ENCODE measurements around the gene HS6ST1.
"Not testable (repeated sequence)": the region's sequence is repeated elsewhere in the genome, so short reads cannot be mapped to it uniquely, and the experiment has no call there.

Gene HS6ST1

GRCh38 chr2:128263902-128264331 is 54.8 kb downstream of the HS6ST1 start:
- no peak overlapping the region for H3K4me3 Mint-ChIP-seq
- H3K27ac Mint-ChIP-seq, result no peak overlapping the region
- no peaks in the 10 kb centered on the region for H3K9me3 Mint-ChIP-seq

GRCh38 chr2:128262315-128263253 is 56.1 kb downstream of the HS6ST1 start:
- H3K4me1 Mint-ChIP-seq (ENCODE audit: low read depth), result no peaks in the 10 kb centered on the region
- H3K27ac Mint-ChIP-seq, result no peak overlapping the region
- H3K4me3 Mint-ChIP-seq, result no peak overlapping the region
- no peaks in the 10 kb centered on the region for H3K36me3 Mint-ChIP-seq (ENCODE audit: low read depth)
- H3K27me3 Mint-ChIP-seq (ENCODE audit: low read depth), result peaks cover under 1% of the 10 kb centered on the region
- no peaks in the 10 kb centered on the region for H3K9me3 Mint-ChIP-seq

More at GRCh38 chr2:128263902-128264331, 54.8 kb downstream of the HS6ST1 start:
- no peaks in the 10 kb centered on the region for H3K4me1 Mint-ChIP-seq (ENCODE audit: low read depth)
- H3K36me3 Mint-ChIP-seq (ENCODE audit: low read depth), result no peaks in the 10 kb centered on the region
- no peaks in the 10 kb centered on the region for H3K27me3 Mint-ChIP-seq (ENCODE audit: low read depth)

- no peaks in the 10 kb centered on the region for H3K4me1 Mint-ChIP-seq (ENCODE audit: low read depth)
These were observed 57.2 kb downstream of the HS6ST1 start for GRCh38 chr2:128261245-128262128.

GRCh38 chr2:128260239-128261138 is 58.2 kb downstream of the HS6ST1 start:
- H3K4me3 Mint-ChIP-seq, result no peak overlapping the region
- no peak overlapping the region for H3K27ac Mint-ChIP-seq
- no peaks in the 10 kb centered on the region for H3K4me1 Mint-ChIP-seq (ENCODE audit: low read depth)
- no peaks in the 10 kb centered on the region for H3K9me3 Mint-ChIP-seq
- H3K36me3 Mint-ChIP-seq (ENCODE audit: low read depth), result no peaks in the 10 kb centered on the region
- H3K27me3 Mint-ChIP-seq (ENCODE audit: low read depth), result peaks cover 13% of the 10 kb centered on the region

More at GRCh38 chr2:128261245-128262128, 57.2 kb downstream of the HS6ST1 start:
- Mint-ChIP-seq H3K27ac (no peak overlapping the region), H3K27me3 (ENCODE audit: low read depth) (peaks cover 5% of the 10 kb centered on the region), H3K36me3 (ENCODE audit: low read depth) (no peaks in the 10 kb centered on the region), H3K4me3 (no peak overlapping the region), H3K9me3 (no peaks in the 10 kb centered on the region)

- Mint-ChIP-seq H3K36me3 (ENCODE audit: low read depth) (no peaks in the 10 kb centered on the region), H3K4me1 (ENCODE audit: low read depth) (no peaks in the 10 kb centered on the region), H3K4me3 (no peak overlapping the region), H3K27ac (no peak overlapping the region), H3K9me3 (no peaks in the 10 kb centered on the region), H3K27me3 (ENCODE audit: low read depth) (peaks cover 16% of the 10 kb centered on the region)
These were observed 59.1 kb downstream of the HS6ST1 start for GRCh38 chr2:128259585-128259984.

GRCh38 chr2:128258218-128258617 is 60.5 kb downstream of the HS6ST1 start:
- Mint-ChIP-seq H3K9me3 (no peaks in the 10 kb centered on the region), H3K36me3 (ENCODE audit: low read depth) (no peaks in the 10 kb centered on the region), H3K27ac (no peak overlapping the region), H3K4me3 (no peak overlapping the region), H3K27me3 (ENCODE audit: low read depth) (peaks cover 16% of the 10 kb centered on the region), H3K4me1 (ENCODE audit: low read depth) (no peaks in the 10 kb centered on the region)

- H3K27me3 Mint-ChIP-seq (ENCODE audit: low read depth), result peaks cover 15% of the 10 kb centered on the region
- H3K27ac Mint-ChIP-seq, result no peak overlapping the region
- H3K9me3 Mint-ChIP-seq, result no peaks in the 10 kb centered on the region
These were observed 66.2 kb downstream of the HS6ST1 start for GRCh38 chr2:128252501-128252900.

GRCh38 chr2:128252086-128252485 is 66.6 kb downstream of the HS6ST1 start:
- not testable (repeated sequence) for H3K36me3 Mint-ChIP-seq (ENCODE audit: low read depth); H3K9me3 Mint-ChIP-seq; H3K4me1 Mint-ChIP-seq (ENCODE audit: low read depth); H3K4me3 Mint-ChIP-seq; H3K27ac Mint-ChIP-seq
- peaks cover 11% of the 10 kb centered on the region for H3K27me3 Mint-ChIP-seq (ENCODE audit: low read depth)

More at GRCh38 chr2:128252501-128252900, 66.2 kb downstream of the HS6ST1 start:
- no peak overlapping the region for H3K4me3 Mint-ChIP-seq
- H3K36me3 Mint-ChIP-seq (ENCODE audit: low read depth), result no peaks in the 10 kb centered on the region
- H3K4me1 Mint-ChIP-seq (ENCODE audit: low read depth), result no peaks in the 10 kb centered on the region

GRCh38 chr2:128250229-128251025 is 68.2 kb downstream of the HS6ST1 start:
- Mint-ChIP-seq H3K27ac (no peak overlapping the region), H3K4me1 (ENCODE audit: low read depth) (no peaks in the 10 kb centered on the region), H3K27me3 (ENCODE audit: low read depth) (peaks cover 3% of the 10 kb centered on the region), H3K9me3 (no peaks in the 10 kb centered on the region), H3K4me3 (no peak overlapping the region), H3K36me3 (ENCODE audit: low read depth) (no peaks in the 10 kb centered on the region)

GRCh38 chr2:128249555-128249954 is 69.1 kb downstream of the HS6ST1 start:
- H3K4me1 Mint-ChIP-seq (ENCODE audit: low read depth), result no peaks in the 10 kb centered on the region
- no peaks in the 10 kb centered on the region for H3K27me3 Mint-ChIP-seq (ENCODE audit: low read depth)
- no peaks in the 10 kb centered on the region for H3K9me3 Mint-ChIP-seq
- no peak overlapping the region for H3K27ac Mint-ChIP-seq
- H3K36me3 Mint-ChIP-seq (ENCODE audit: low read depth), result no peaks in the 10 kb centered on the region
- H3K4me3 Mint-ChIP-seq, result no peak overlapping the region

GRCh38 chr2:128245813-128246212 is 72.9 kb downstream of the HS6ST1 start:
- no peak overlapping the region for H3K4me3 Mint-ChIP-seq
- no peak overlapping the region for H3K27ac Mint-ChIP-seq
- no peaks in the 10 kb centered on the region for H3K4me1 Mint-ChIP-seq (ENCODE audit: low read depth)
- H3K36me3 Mint-ChIP-seq (ENCODE audit: low read depth), result no peaks in the 10 kb centered on the region
- H3K27me3 Mint-ChIP-seq (ENCODE audit: low read depth), result peaks cover 13% of the 10 kb centered on the region
- no peaks in the 10 kb centered on the region for H3K9me3 Mint-ChIP-seq

GRCh38 chr2:128241896-128242295 is 76.8 kb downstream of the HS6ST1 start:
- Mint-ChIP-seq H3K4me3 (no peak overlapping the region), H3K4me1 (ENCODE audit: low read depth) (no peaks in the 10 kb centered on the region), H3K27me3 (ENCODE audit: low read depth) (peaks cover 17% of the 10 kb centered on the region), H3K36me3 (ENCODE audit: low read depth) (no peaks in the 10 kb centered on the region), H3K9me3 (no peaks in the 10 kb centered on the region), H3K27ac (no peak overlapping the region)

- no peaks in the 10 kb centered on the region for H3K36me3 Mint-ChIP-seq (ENCODE audit: low read depth)
- peaks cover 15% of the 10 kb centered on the region for H3K27me3 Mint-ChIP-seq (ENCODE audit: low read depth)
- H3K27ac Mint-ChIP-seq, result no peak overlapping the region
- peaks cover 2% of the 10 kb centered on the region for H3K4me1 Mint-ChIP-seq (ENCODE audit: low read depth)
- H3K4me3 Mint-ChIP-seq, result no peak overlapping the region
- no peaks in the 10 kb centered on the region for H3K9me3 Mint-ChIP-seq
These were observed 80.6 kb downstream of the HS6ST1 start for GRCh38 chr2:128237911-128238697.
